KOPT-K1 (cell line): ENCODE measurements around the gene TRIM51.
"Not testable (repeated sequence)": the region's sequence is repeated elsewhere in the genome, so short reads cannot be mapped to it uniquely, and the experiment has no call there.

Experiments used
- H3K27ac ChIP-seq: fragments of 200-600 bp; sonication (generic); 2 replicates; pipeline ENCODE4 v1.5.1; 2016; ENCODE audit warnings: antibody characterized with exemption, mild to moderate bottlenecking, low read depth, low read length; ENCODE audit not compliant: poor library complexity, severe bottlenecking
- H3K36me3 ChIP-seq: fragments of 200-600 bp; sonication (generic); 2 replicates; pipeline ENCODE4 v1.5.1; 2017; ENCODE audit warnings: antibody characterized with exemption, mild to moderate bottlenecking, low read length, moderate library complexity; ENCODE audit not compliant: insufficient read depth
- H3K9me3 ChIP-seq: fragments of 200-600 bp; sonication (generic); 2 replicates; pipeline ENCODE4 v1.5.1; 2017; ENCODE audit warnings: antibody characterized with exemption, low read length, mild to moderate bottlenecking; ENCODE audit not compliant: insufficient read depth, poor library complexity, severe bottlenecking

TRIM51 gene

GRCh38 chr11:55882997-55883396 is at the start of gene TRIM51:
TSS of gene TRIM51 (plus strand) at chr11:55883297. CDS start at chr11:55885429, 2,132 bp downstream.
- H3K27ac ChIP-seq, H3K9me3 ChIP-seq, H3K36me3 ChIP-seq: not testable (repeated sequence)

- no peaks in the 10 kb centered on the region for H3K9me3 ChIP-seq
- H3K36me3 ChIP-seq = no peaks in the 10 kb centered on the region
- no peak within 1 kb of the TSS for H3K27ac ChIP-seq
These were observed 44.6 kb upstream of the TRIM51 start, which contains the start of gene OR5D16 for GRCh38 chr11:55838452-55838851. TSS of gene OR5D16 (plus strand) at chr11:55838752. CDS start at chr11:55838752, 0 bp downstream.

- no peaks in the 10 kb centered on the region for H3K9me3 ChIP-seq
- H3K27ac ChIP-seq = no peak overlapping the region
- no peaks in the 10 kb centered on the region for H3K36me3 ChIP-seq
These were observed 35.6 kb upstream of the TRIM51 start for GRCh38 chr11:55847453-55847852.

- Histone ChIP-seq H3K36me3 (no peaks in the 10 kb centered on the region), H3K27ac (no peak overlapping the region), H3K9me3 (no peaks in the 10 kb centered on the region)
These were observed 34.1 kb upstream of the TRIM51 start for GRCh38 chr11:55849037-55849436.

GRCh38 chr11:55852141-55852540 is 31.0 kb upstream of the TRIM51 start:
- Histone ChIP-seq H3K9me3 (no peaks in the 10 kb centered on the region), H3K27ac (no peak overlapping the region), H3K36me3 (no peaks in the 10 kb centered on the region)

GRCh38 chr11:55854704-55855103 is 28.4 kb upstream of the TRIM51 start:
- no peak overlapping the region for H3K27ac ChIP-seq
- H3K9me3 ChIP-seq = no peaks in the 10 kb centered on the region
- no peaks in the 10 kb centered on the region for H3K36me3 ChIP-seq

GRCh38 chr11:55867354-55867753 is 15.7 kb upstream of the TRIM51 start:
- not testable (repeated sequence) for H3K9me3 ChIP-seq, H3K36me3 ChIP-seq, H3K27ac ChIP-seq

GRCh38 chr11:55872731-55873130 is 10.4 kb upstream of the TRIM51 start:
- not testable (repeated sequence) for H3K9me3 ChIP-seq, H3K27ac ChIP-seq, H3K36me3 ChIP-seq

- not testable (repeated sequence) for H3K9me3 ChIP-seq, H3K27ac ChIP-seq, H3K36me3 ChIP-seq
These were observed 10.0 kb upstream of the TRIM51 start for GRCh38 chr11:55873146-55873545.

GRCh38 chr11:55884995-55885394 is 1.9 kb downstream of the TRIM51 start:
- not testable (repeated sequence) for H3K9me3 ChIP-seq, H3K36me3 ChIP-seq, H3K27ac ChIP-seq

- not testable (repeated sequence) for H3K36me3 ChIP-seq, H3K27ac ChIP-seq, H3K9me3 ChIP-seq
These were observed 2.4 kb downstream of the TRIM51 start for GRCh38 chr11:55885481-55885880.

GRCh38 chr11:55895216-55895615 is 12.1 kb downstream of the TRIM51 start:
- Histone ChIP-seq H3K36me3 (no peaks in the 10 kb centered on the region), H3K9me3 (no peaks in the 10 kb centered on the region), H3K27ac (no peak overlapping the region)

GRCh38 chr11:55902308-55902707 is 19.2 kb downstream of the TRIM51 start:
- H3K9me3 ChIP-seq = no peaks in the 10 kb centered on the region
- H3K36me3 ChIP-seq = no peaks in the 10 kb centered on the region

GRCh38 chr11:55914482-55914881 is 31.4 kb downstream of the TRIM51 start, which contains the start of gene OR5W2:
TSS of gene OR5W2 (minus strand) at chr11:55914582. CDS start at chr11:55914582, 0 bp downstream.
- Histone ChIP-seq H3K9me3 (no peaks in the 10 kb centered on the region), H3K27ac (no peak within 1 kb of the TSS), H3K36me3 (no peaks in the 10 kb centered on the region)

More at GRCh38 chr11:55902308-55902707, 19.2 kb downstream of the TRIM51 start:
- no peak overlapping the region for H3K27ac ChIP-seq

- H3K27ac ChIP-seq = no peak overlapping the region
- no peaks in the 10 kb centered on the region for H3K9me3 ChIP-seq
- no peaks in the 10 kb centered on the region for H3K36me3 ChIP-seq
These were observed 37.4 kb downstream of the TRIM51 start for GRCh38 chr11:55920537-55920936.

GRCh38 chr11:55936300-55936699 is 53.2 kb downstream of the TRIM51 start, which contains the start of gene OR5I1:
TSS of gene OR5I1 (minus strand) at chr11:55936400. CDS start at chr11:55936400, 0 bp downstream.
- Histone ChIP-seq H3K27ac (no peak within 1 kb of the TSS), H3K9me3 (no peaks in the 10 kb centered on the region), H3K36me3 (no peaks in the 10 kb centered on the region)
